NCI-H1092 (cell line): ENCODE measurements around the gene NOA1.

Experiments
- DNase-seq: peaks from one replicate; lab custom pipeline; 2025; lab: John Stamatoyannopoulos, UW

Gene NOA1

GRCh38 chr4:56977321-56978012 lies at the start of gene NOA1:
Gene NOA1 (minus strand): TSS chr4:56977606. CDS start chr4:56977585, 21 bp downstream.
- peak; percentile 97 for DNase-seq

DNA sequence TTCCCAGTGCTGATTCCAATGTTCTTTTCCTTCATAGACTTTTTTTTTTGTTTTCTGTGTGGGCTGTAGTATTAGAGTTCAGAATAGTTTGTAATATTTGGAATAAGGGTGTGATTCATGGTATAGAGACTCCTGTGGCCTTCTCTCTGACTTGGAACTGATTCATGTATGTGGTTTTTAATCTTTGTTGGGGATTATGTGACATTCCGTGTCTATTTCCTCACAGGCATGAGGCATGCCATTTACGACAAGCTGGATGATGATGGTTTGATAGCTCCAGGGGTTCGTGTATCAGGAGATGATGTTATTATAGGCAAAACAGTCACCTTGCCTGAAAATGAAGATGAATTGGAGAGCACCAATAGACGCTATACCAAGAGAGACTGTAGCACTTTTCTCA lies 45.7 kb upstream of the NOA1 start:
- DNase-seq: no peak

DNA sequence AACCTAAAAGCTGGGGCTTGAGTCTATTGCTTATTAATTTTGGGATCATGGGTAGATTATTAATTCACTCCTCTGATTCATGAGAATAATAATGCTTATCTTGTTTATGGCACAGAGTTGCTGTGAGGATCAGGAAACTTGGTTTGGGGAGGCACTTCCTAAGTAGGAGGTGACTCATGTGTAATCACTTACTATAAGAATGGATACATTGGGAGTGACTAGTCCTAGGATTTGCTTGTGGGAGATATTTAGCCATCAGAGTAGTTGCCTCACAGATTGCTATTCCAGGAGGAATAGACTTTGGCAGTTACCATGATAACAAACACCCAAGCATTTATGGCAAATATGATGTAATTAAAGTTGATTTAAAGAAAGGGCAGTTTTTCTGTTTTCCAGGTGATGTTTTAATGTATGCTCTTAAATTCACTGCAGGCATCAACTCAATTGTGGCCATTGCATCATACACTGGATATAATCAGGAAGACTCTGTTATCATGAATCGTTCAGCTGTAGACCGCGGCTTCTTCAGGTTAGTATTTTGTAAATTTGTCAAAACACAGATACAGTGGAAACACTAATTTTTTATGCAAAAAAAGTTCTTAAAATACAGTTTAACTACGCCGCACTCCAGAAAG lies 43.2 kb upstream of the NOA1 start:
- DNase-seq: no peak

GRCh38 chr4:57018980-57019379 lies 41.6 kb upstream of the NOA1 start:
- DNase-seq: no peak

- DNase-seq: no peak
These were observed 36.2 kb upstream of the NOA1 start for GRCh38 chr4:57013543-57014120.

DNA sequence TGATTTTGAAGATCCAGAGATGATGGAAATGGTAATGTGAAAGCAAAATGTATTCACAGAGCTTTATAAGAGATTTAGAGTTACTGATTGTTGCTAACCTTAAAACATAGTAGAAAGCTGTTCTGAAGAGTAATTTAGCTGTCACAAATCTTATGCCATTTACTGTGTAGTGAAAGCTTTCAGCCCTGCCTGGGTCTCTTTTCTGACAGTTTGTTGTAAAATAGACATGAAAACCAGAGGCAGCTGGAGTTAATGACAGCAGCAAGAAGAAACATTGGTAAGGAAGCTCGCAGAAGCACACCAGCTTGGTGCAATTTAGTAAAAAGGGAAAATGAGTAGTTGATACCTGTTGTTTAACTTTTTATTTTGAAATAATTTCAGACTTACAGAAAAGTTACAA lies 22.3 kb upstream of the NOA1 start:
- DNase-seq: no peak

- DNase-seq: peak; percentile 47
These were observed 18.1 kb upstream of the NOA1 start for GRCh38 chr4:56995525-56995924.

DNA sequence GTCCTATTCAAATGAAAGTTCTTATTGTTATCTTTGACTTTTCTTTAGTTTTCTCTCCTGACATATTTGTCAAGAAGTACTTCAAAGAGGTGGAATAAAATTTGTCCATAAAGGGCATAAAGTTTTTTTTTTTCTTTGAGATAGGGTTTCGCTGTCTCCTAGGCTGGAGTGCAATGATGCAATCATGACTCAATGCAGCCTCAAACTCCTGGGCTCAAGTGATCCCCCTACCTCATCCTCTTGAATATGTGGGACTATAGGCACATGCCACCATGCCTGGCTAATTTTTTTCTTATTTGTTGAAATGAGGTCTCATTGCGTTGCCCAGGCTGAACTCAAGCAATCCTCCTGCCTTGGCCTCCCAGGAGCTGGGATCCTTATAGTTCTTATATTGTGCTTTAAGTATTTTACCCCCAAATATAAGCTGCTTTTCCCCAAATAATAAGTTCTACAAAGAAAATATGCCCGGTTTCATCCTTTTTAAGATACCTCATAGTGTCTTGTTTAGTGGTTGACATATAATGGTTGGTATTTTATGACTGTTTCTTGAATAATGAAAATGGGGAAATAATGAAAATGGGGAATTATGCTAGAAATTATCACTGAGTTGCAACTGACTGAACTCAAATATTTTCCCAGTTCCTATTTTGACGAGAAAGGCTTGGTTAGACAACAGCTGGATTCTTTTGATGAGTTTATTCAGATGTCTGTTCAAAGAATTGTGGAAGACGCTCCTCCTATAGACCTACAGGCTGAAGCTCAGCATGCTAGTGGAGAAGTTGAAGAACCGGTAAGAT lies 12.9 kb upstream of the NOA1 start:
- DNase-seq: no peak

GRCh38 chr4:56986952-56987351 lies 9.5 kb upstream of the NOA1 start:
- no peak for DNase-seq

GRCh38 chr4:56986192-56986591 lies 8.8 kb upstream of the NOA1 start:
- DNase-seq: no peak

DNA sequence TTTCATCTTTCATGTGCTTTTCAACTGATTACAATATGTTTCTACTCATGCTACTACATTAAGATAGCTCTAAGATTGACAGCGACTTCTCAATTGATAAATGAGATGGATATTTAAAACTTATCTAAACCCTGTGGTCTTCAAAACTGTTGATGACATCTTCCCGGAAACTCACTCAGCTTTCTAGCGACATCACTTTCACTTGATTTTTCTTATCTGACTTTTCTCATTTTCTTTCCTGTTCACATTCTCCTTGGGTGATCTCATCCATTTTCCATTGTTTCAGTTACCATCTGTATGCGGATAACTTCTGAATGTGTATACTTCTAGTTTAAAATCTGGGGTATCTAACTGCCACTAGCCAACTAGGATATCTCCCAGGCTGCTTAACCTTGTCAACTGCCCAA lies 4.4 kb upstream of the NOA1 start:
- no peak for DNase-seq

- no peak for DNase-seq
These were observed 2.1 kb upstream of the NOA1 start for GRCh38 chr4:56979421-56980072.

- peak; percentile 93 for DNase-seq
These were observed 1.4 kb upstream of the NOA1 start, which contains the start of gene POLR2B for GRCh38 chr4:56978750-56979303. Gene POLR2B (plus strand): TSS chr4:56978896. CDS start chr4:56978986, 90 bp downstream.

DNA sequence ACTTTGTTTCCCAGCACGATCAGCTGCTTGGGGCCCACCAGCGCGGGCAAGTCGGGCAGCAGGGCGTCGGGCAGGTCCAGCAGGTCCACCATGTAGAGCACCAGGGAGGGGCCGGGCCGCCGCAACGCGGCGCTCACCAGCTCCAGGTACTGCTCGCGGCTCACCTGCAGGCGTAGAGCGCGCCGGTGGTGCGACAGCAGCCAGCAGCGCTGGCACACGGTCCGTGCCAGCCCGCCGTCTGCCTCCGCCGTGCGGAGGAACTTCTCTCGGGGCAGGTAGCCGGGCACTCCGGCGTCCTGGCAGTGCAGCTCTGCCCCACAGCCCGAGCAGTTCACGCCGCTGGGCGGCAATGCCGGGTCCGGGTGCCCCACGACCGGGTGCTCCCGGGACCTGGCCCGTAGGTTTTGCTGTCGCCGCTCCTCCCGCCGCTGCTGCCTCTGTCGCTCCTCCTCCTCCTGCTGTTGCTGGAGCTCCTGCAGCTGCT lies 527 bp downstream of the NOA1 start:
- peak; percentile 9 for DNase-seq

GRCh38 chr4:56976283-56976836 lies 1.0 kb downstream of the NOA1 start:
- DNase-seq: no peak

DNA sequence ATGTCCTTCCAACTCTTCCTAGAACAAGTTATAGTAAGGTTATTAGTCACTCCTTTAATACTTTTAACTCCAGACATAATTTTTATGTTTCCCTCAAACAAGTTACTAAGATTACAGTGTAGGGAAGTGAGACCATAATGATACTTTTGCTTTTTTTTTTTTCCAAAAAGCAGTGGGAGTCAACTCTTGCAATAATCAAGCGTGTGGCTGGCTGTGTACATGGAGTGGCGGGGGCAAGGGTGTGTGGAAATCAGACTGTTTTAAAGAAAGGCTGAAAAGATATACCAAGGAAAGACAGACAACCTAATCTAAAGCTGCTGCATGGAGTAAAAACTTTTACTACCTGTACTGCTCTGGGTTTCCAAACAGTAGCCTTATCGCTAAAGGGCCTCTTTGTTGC lies 4.1 kb downstream of the NOA1 start:
- no peak for DNase-seq

- no peak for DNase-seq
These were observed 4.6 kb downstream of the NOA1 start for GRCh38 chr4:56972809-56973208.

DNA sequence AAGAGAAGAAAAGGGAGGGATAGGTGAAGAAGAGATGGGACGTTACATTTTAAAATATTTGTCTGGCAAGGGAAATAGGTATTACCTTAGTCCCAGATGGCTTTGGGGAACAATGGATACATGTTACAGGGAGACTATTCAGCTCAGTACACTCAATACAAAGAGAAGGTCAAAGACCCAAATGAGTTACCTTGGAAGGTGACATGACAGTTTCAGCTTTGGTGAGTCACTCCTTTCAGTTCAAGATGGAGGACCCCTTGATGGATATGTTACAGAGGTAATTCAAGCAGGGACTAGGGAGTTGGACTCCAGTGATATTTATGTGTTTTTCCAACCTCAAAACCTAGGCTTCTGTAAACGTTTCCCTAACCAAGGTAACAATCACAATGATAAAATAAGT lies 5.0 kb downstream of the NOA1 start:
- no peak for DNase-seq

DNA sequence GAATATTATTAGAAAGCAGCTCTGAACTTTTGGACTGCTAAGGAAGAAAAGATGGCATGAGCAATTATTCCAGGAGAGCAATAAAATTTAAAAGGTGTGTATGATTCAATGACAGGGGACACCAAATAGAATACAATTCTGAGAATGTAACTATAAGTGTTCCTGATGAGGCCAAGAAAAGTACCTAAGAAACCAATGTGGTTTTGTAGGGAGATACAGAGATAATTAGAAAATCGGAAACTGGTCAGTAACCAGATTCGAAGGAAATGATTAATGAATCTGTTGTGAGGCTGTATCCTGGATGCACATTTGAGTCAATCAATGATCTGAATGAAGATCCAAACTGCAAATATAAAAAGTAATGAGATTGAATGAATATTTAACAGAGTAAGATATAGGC lies 6.0 kb downstream of the NOA1 start:
- no peak for DNase-seq

GRCh38 chr4:56961107-56961500 lies 16.3 kb downstream of the NOA1 start:
- DNase-seq: no peak

DNA sequence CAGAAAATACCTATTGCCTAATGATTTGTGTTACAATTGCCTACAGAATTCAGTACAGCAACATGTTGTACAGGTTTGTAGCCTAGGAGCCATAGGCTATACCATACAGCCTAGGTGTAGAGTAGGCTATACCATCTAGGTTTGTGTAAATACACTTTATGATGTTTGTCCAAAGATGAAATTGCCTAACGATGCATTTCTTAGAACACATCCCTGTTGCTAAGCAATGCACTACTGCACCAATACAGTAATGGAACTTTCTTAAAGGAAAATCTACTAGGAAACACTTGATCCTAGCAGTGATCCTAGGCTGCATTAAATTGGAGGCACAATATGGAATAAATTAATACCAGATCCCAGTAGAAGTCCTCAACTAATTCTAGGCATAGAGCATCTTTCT lies 18.3 kb downstream of the NOA1 start:
- DNase-seq: no peak
